KMS-11 (cell line): ENCODE results near the gene IFNA17.
"Not testable (repeated sequence)": the region's sequence is repeated elsewhere in the genome, so short reads cannot be mapped to it uniquely, and the experiment has no call there.

ENCODE experiments used
- H2AFZ ChIP-seq: fragments of 200-600 bp; sonication (generic); 2 replicates; pipeline ENCODE4 v1.6.1; 2016; ENCODE audit warnings: antibody characterized with exemption, mixed run types, low read depth
- H3K27ac ChIP-seq: fragments of 200-600 bp; sonication (generic); 2 replicates; pipeline ENCODE4 v1.6.1; 2016; ENCODE audit warnings: mild to moderate bottlenecking, mixed run types
- H3K27me3 ChIP-seq: fragments of 200-600 bp; sonication (generic); 2 replicates; pipeline ENCODE4 v1.6.1; 2017; ENCODE audit warnings: mild to moderate bottlenecking, low read depth, mixed run types, moderate library complexity; ENCODE audit not compliant: insufficient read depth
- H3K36me3 ChIP-seq: fragments of 200-600 bp; sonication (generic); 2 replicates; pipeline ENCODE4 v1.6.1; 2017; ENCODE audit warnings: mild to moderate bottlenecking, mixed run types; ENCODE audit not compliant: insufficient read depth
- H3K4me1 ChIP-seq: fragments of 200-600 bp; sonication (generic); 2 replicates; pipeline ENCODE4 v1.6.1; 2016; ENCODE audit warnings: mild to moderate bottlenecking, low read depth, mixed run types; ENCODE audit not compliant: poor library complexity, severe bottlenecking
- H3K4me2 ChIP-seq: fragments of 200-600 bp; sonication (generic); 2 replicates; pipeline ENCODE4 v1.7.0; 2016; ENCODE audit warnings: mild to moderate bottlenecking, mixed run types
- H3K4me3 ChIP-seq: fragments of 200-600 bp; sonication (generic); IDR thresholded peaks from 2 replicates; pipeline ENCODE4 v1.6.1; 2017; ENCODE audit warnings: low read depth, low read length, mixed read lengths; ENCODE audit not compliant: insufficient read depth
- H3K79me2 ChIP-seq: fragments of 200-600 bp; sonication (generic); 2 replicates; pipeline ENCODE4 v1.6.1; 2016; ENCODE audit warnings: low read depth, mixed run types; ENCODE audit not compliant: insufficient read depth
- H3K9ac ChIP-seq: fragments of 200-600 bp; sonication (generic); 2 replicates; pipeline ENCODE4 v1.6.1; 2016; ENCODE audit warnings: mild to moderate bottlenecking, mixed run types
- H4K20me1 ChIP-seq: fragments of 200-600 bp; sonication (generic); 2 replicates; pipeline ENCODE4 v1.6.1; 2016; ENCODE audit warnings: mild to moderate bottlenecking, mixed run types; ENCODE audit not compliant: insufficient read depth
- CTCF ChIP-seq: fragments of 200-600 bp; sonication (generic); conservative IDR thresholded peaks from 2 replicates; pipeline ENCODE4 v1.6.1; 2017; ENCODE audit warnings: low read depth, mild to moderate bottlenecking, antibody characterized with exemption, low read length, moderate library complexity, mixed read lengths

IFNA17 gene

GRCh38 chr9:21251190-21251589, 23.2 kb upstream of the IFNA17 start:
- Histone ChIP-seq H3K4me3 (no peak overlapping the region), H3K36me3 (no peaks in the 10 kb centered on the region), H3K4me1 (peaks cover 5% of the 10 kb centered on the region), H3K27me3 (no peaks in the 10 kb centered on the region; the same call in 1 of the 2 replicates), H2AFZ (no peak overlapping the region), H4K20me1 (no peaks in the 10 kb centered on the region), H3K9ac (no peak overlapping the region), H3K79me2 (no peaks in the 10 kb centered on the region), H3K27ac (no peak overlapping the region), H3K4me2 (no peak overlapping the region)
- no peak for TF ChIP-seq CTCF

GRCh38 chr9:21244836-21245235, 16.8 kb upstream of the IFNA17 start:
- no peak overlapping the region for H2AFZ ChIP-seq
- H3K4me3 ChIP-seq = no peak overlapping the region
- TF ChIP-seq CTCF = no peak
- H3K9ac ChIP-seq = no peak overlapping the region
- H3K4me1 ChIP-seq = peaks cover 7% of the 10 kb centered on the region
- no peaks in the 10 kb centered on the region for H3K79me2 ChIP-seq
- no peaks in the 10 kb centered on the region for H3K27me3 ChIP-seq
- H3K27ac ChIP-seq = no peak overlapping the region
- H3K36me3 ChIP-seq = no peaks in the 10 kb centered on the region
- H3K4me2 ChIP-seq = no peak overlapping the region
- H4K20me1 ChIP-seq = no peaks in the 10 kb centered on the region

- Histone ChIP-seq H3K27ac (no peak within 1 kb of the TSS), H3K79me2 (no peaks in the 10 kb centered on the region), H4K20me1 (no peaks in the 10 kb centered on the region), H3K27me3 (no peaks in the 10 kb centered on the region), H2AFZ (no peak within 1 kb of the TSS), H3K4me3 (no peak within 1 kb of the TSS), H3K36me3 (no peaks in the 10 kb centered on the region), H3K9ac (no peak within 1 kb of the TSS), H3K4me2 (no peak within 1 kb of the TSS), H3K4me1 (peaks cover 5% of the 10 kb centered on the region)
- no peak for TF ChIP-seq CTCF
Observed at GRCh38 chr9:21239911-21240310, 11.9 kb upstream of the IFNA17 start, which contains the start of gene IFNA14. IFNA14 (minus strand) TSS chr9:21240005; CDS start chr9:21239935, 70 bp downstream.

- H3K27me3 ChIP-seq, H4K20me1 ChIP-seq, H2AFZ ChIP-seq, H3K27ac ChIP-seq, H3K9ac ChIP-seq, H3K4me3 ChIP-seq, H3K4me1 ChIP-seq, H3K79me2 ChIP-seq, H3K4me2 ChIP-seq, H3K36me3 ChIP-seq: not testable (repeated sequence)
Observed at GRCh38 chr9:21236360-21236714, 8.3 kb upstream of the IFNA17 start.

- H3K4me3 ChIP-seq, H3K36me3 ChIP-seq, H3K27me3 ChIP-seq, H3K4me1 ChIP-seq, H2AFZ ChIP-seq, H3K27ac ChIP-seq, H3K4me2 ChIP-seq, H3K79me2 ChIP-seq, H4K20me1 ChIP-seq, H3K9ac ChIP-seq: not testable (repeated sequence)
- TF ChIP-seq CTCF = peak; percentile 63
Observed at GRCh38 chr9:21235468-21236359, 7.7 kb upstream of the IFNA17 start.
